Thyroid gland (tissue), 4 donors: Measurements from ENCODE around the gene OSBPL3.

ENCODE experiments used
- CTCF ChIP-seq, 6 experiments: fragments of 200-600 bp in 3 of 6; fragments of 450-650 bp in 3 of 6; sonication (generic) in 3 of 6; IDR thresholded peaks; one replicate each; pipeline ENCODE4 v1.5.1; 2016 to 2019; ENCODE audit warnings: antibody characterized with exemption in 6 of 6, mild to moderate bottlenecking in 2 of 6, inconsistent platforms in 1 of 6, moderate library complexity in 1 of 6
- POLR2A ChIP-seq, 2 donors: fragments of 450-650 bp; IDR thresholded peaks; one replicate each; pipeline ENCODE4 v1.6.1; 2017; ENCODE audit warnings: antibody characterized with exemption in 2 of 2, mild to moderate bottlenecking in 2 of 2, moderate library complexity in 1 of 2

- TF ChIP-seq CTCF (IDR thresholded peaks at IDR 0.05), result no peak
- no peak for TF ChIP-seq POLR2A (IDR thresholded peaks at IDR 0.05)
These were observed 163.1 kb downstream of the OSBPL3 start for GRCh38 chr7:24816868-24817267.
